Caco-2 (cell line): ENCODE results near the gene PAX5. TPM values are rescaled to one million over a fixed set of nuclear protein-coding genes. Genes with fewer than 3 reads are reported as not detected.

Experiments used
- BruUV-seq: library from RNA; stranded (reverse); fragments of 400-500 nt; replicated peaks from 2 replicates; lab custom pipeline; 2021; lab: Mats Ljungman, UMichigan
- CTCF ChIA-PET: fragments of 300-600 bp; sonication (Branson Sonifier 250); formaldehyde crosslinking; loops from one replicate; lab custom pipeline; 2022; ENCODE audit warnings: antibody characterized with exemption; lab: Charles Lee
- POLR2A ChIA-PET: fragments of 300-600 bp; sonication (Branson Sonifier 250); formaldehyde crosslinking; loops from one replicate; lab custom pipeline; 2022; ENCODE audit warnings: antibody characterized with exemption; lab: Charles Lee
- DNase-seq, 2 experiments: peaks; one replicate each; pipeline versions ENCODE4 v3.0.0 to v3.0.0-alpha.2; 2020 to 2022
- H3K27me3 ChIP-seq: replicated peaks from 2 replicates; pipeline ENCODE4 v1.6.0; 2011; ENCODE audit warnings: low read length; ENCODE audit not compliant: control insufficient read depth, insufficient read depth
- H3K36me3 ChIP-seq: 2 replicates; pipeline ENCODE4 v1.5.1; 2011; ENCODE audit warnings: low read length; ENCODE audit not compliant: control insufficient read depth, insufficient read depth
- H3K4me1 ChIP-seq: fragments of 250-450 bp; sonication (Bioruptor Pico); 2 replicates; pipeline ENCODE4 v1.5.1; 2020; ENCODE audit warnings: mild to moderate bottlenecking
- H3K4me3 ChIP-seq: 2 replicates; pipeline ENCODE4 v1.5.1; 2011; ENCODE audit warnings: low read depth, mild to moderate bottlenecking, control low read depth, low read length
- H3K9me3 ChIP-seq: fragments of 250-450 bp; sonication (Bioruptor Pico); 2 replicates; pipeline ENCODE4 v1.5.1; 2020; ENCODE audit warnings: mild to moderate bottlenecking, moderate library complexity
- H3K27ac Mint-ChIP-seq: one replicate; pipeline ENCODE4 v1.8.0; 2022; ENCODE audit warnings: mixed read lengths; ENCODE audit not compliant: unreplicated experiment
- H3K27me3 Mint-ChIP-seq: one replicate; pipeline ENCODE4 v1.8.0; 2022; ENCODE audit warnings: mixed read lengths; ENCODE audit not compliant: insufficient read depth, unreplicated experiment
- H3K36me3 Mint-ChIP-seq: one replicate; pipeline ENCODE4 v1.8.0; 2022; ENCODE audit warnings: mild to moderate bottlenecking, mixed read lengths; ENCODE audit not compliant: insufficient read depth, unreplicated experiment
- H3K4me1 Mint-ChIP-seq: one replicate; pipeline ENCODE4 v1.8.0; 2022; ENCODE audit warnings: low read depth, mixed read lengths; ENCODE audit not compliant: unreplicated experiment
- H3K4me3 Mint-ChIP-seq: one replicate; pipeline ENCODE4 v1.8.0; 2022; ENCODE audit warnings: mild to moderate bottlenecking, moderate library complexity, mixed read lengths; ENCODE audit not compliant: unreplicated experiment
- H3K9me3 Mint-ChIP-seq: one replicate; pipeline ENCODE4 v1.8.0; 2022; ENCODE audit warnings: mixed read lengths; ENCODE audit not compliant: unreplicated experiment
- intact Hi-C: fragments of 100-400 bp; cut with micrococcal nuclease; formaldehyde crosslinking; loops from one replicate; pipeline ENCODE4 v1.10.0; 2022; ENCODE audit not compliant: unreplicated experiment
- total RNA-seq: library from RNA; stranded (reverse); gene quantifications from 2 replicates; pipeline ENCODE4 v1.2.3, GENCODE V29; 2022
- TF ChIP-seq, protein P1 (sequence below), 2 experiments: fragments of 200-600 bp in 1 of 2; IDR thresholded peaks; 1 replicate in 1 of 2; 2 replicates in 1 of 2; pipeline versions ENCODE4 v1.5.1 to v1.8.0; 2011 to 2022; ENCODE audit warnings: antibody characterized with exemption in 1 of 2, control low read depth in 1 of 2, inconsistent platforms in 1 of 2, low read depth in 1 of 2, low read length in 1 of 2, mild to moderate bottlenecking in 1 of 2, moderate library complexity in 1 of 2; ENCODE audit not compliant: insufficient read depth in 1 of 2, severe bottlenecking in 1 of 2, unreplicated experiment in 1 of 2

Gene PAX5
- total RNA-seq, 1 experiment from 2014 or later = not detected

DNA sequence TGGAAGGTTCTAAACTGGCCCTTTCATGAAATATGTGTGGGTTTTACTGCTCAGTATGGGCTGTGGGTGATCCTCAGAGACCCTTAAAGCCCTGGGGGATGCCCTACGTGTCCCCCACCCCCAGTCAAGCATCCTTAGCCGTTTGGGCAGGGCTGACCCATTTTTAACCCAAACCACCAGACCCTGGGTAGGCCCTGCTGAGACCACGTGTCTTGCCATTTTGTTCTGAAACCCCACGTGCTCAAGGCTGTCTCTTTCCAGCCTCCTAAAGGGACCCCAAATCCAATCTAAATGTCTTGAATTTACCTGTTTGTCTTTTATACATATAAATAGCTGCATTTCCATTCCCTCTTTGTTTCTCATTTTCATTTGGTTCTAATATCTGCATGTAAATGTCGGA is 94.9 kb downstream of the PAX5 start:
- Mint-ChIP-seq H3K9me3 (no peaks in the 10 kb centered on the region), H3K4me3 (no peak overlapping the region), H3K36me3 (no peaks in the 10 kb centered on the region), H3K27me3 (peaks cover 2% of the 10 kb centered on the region), H3K27ac (no peak overlapping the region), H3K4me1 (peaks cover 8% of the 10 kb centered on the region)
- intact Hi-C loops = no loop called here
- no peak for DNase-seq
- ChIA-PET CTCF (no interaction called here), POLR2A (no interaction called here)
- no peak overlapping the region for H3K4me3 ChIP-seq
- TF ChIP-seq, protein P1, sequence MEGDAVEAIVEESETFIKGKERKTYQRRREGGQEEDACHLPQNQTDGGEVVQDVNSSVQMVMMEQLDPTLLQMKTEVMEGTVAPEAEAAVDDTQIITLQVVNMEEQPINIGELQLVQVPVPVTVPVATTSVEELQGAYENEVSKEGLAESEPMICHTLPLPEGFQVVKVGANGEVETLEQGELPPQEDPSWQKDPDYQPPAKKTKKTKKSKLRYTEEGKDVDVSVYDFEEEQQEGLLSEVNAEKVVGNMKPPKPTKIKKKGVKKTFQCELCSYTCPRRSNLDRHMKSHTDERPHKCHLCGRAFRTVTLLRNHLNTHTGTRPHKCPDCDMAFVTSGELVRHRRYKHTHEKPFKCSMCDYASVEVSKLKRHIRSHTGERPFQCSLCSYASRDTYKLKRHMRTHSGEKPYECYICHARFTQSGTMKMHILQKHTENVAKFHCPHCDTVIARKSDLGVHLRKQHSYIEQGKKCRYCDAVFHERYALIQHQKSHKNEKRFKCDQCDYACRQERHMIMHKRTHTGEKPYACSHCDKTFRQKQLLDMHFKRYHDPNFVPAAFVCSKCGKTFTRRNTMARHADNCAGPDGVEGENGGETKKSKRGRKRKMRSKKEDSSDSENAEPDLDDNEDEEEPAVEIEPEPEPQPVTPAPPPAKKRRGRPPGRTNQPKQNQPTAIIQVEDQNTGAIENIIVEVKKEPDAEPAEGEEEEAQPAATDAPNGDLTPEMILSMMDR (IDR thresholded peaks at IDR 0.05; ENCODE audit: insufficient read depth in 1 of 2, low read depth in 1 of 2, low read length in 1 of 2, severe bottlenecking in 1 of 2, unreplicated experiment in 1 of 2) = no peak
- peaks cover 8% of the 10 kb centered on the region for H3K4me1 ChIP-seq
- H3K9me3 ChIP-seq = no peaks in the 10 kb centered on the region
- no peaks in the 10 kb centered on the region for H3K36me3 ChIP-seq
- no TSS peak for BruUV-seq
- H3K27me3 ChIP-seq = no peaks in the 10 kb centered on the region

DNA sequence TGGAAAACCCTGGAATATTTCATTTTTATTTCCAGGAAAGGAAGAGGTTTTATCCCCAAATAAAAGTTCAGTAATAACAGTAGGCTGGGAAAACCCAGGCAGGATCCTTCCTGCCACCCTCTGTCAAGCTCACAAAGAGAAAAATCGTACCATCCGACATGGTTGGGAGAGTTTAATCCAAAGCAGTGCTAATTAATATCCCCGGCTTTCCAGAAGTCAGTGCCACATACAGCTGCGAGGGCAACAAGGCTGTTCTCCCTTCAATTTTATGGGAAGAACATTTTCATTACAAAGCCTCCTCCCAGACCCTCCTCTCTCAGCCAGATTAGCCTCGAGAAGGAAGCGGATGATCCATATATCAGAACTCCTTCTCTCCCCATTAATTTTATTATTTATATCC is 95.5 kb downstream of the PAX5 start:
- BruUV-seq = no TSS peak
- CTCF ChIA-PET = no interaction called here
- TF ChIP-seq, protein P1 (IDR thresholded peaks at IDR 0.05; ENCODE audit: insufficient read depth in 1 of 2, low read depth in 1 of 2, low read length in 1 of 2, severe bottlenecking in 1 of 2, unreplicated experiment in 1 of 2) = no peak

DNA sequence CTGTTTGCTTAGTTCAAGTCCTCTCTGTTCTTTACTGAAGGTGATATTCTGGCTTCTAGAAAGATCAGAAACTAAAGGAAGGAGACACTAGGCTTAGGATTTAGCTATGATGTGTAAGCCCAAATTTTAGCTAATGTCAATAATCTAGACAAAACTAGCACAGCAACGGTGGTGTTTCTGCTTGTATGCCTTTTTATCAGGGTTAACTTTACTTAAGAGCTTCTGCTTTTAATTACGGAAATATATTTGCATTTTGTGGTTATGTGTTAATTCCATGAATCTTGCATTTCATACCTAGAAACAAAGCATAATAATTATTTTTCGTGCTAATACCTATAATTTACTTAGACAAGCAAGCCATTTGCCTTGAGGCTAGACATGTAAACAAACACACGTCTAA is 96.1 kb downstream of the PAX5 start:
- intact Hi-C loops = no loop called here
- TF ChIP-seq, protein P1 (IDR thresholded peaks at IDR 0.05; ENCODE audit: insufficient read depth in 1 of 2, low read depth in 1 of 2, low read length in 1 of 2, severe bottlenecking in 1 of 2, unreplicated experiment in 1 of 2) = no peak
- Mint-ChIP-seq H3K36me3 (no peaks in the 10 kb centered on the region), H3K4me1 (peaks cover 8% of the 10 kb centered on the region), H3K4me3 (no peak overlapping the region), H3K27me3 (peaks cover 2% of the 10 kb centered on the region), H3K9me3 (no peaks in the 10 kb centered on the region), H3K27ac (no peak overlapping the region)
- ChIA-PET CTCF (no interaction called here), POLR2A (no interaction called here)
- Histone ChIP-seq H3K36me3 (no peaks in the 10 kb centered on the region), H3K27me3 (no peaks in the 10 kb centered on the region), H3K4me1 (peaks cover 8% of the 10 kb centered on the region), H3K4me3 (no peak overlapping the region), H3K9me3 (no peaks in the 10 kb centered on the region)
- no TSS peak for BruUV-seq
- no peak for DNase-seq

More for the DNA sequence above, 95.5 kb downstream of the PAX5 start:
- Mint-ChIP-seq H3K27ac (no peak overlapping the region), H3K9me3 (no peaks in the 10 kb centered on the region), H3K27me3 (peaks cover 2% of the 10 kb centered on the region), H3K4me3 (no peak overlapping the region), H3K36me3 (no peaks in the 10 kb centered on the region), H3K4me1 (peaks cover 8% of the 10 kb centered on the region)
- Histone ChIP-seq H3K36me3 (no peaks in the 10 kb centered on the region), H3K27me3 (no peaks in the 10 kb centered on the region), H3K4me3 (no peak overlapping the region), H3K4me1 (peaks cover 8% of the 10 kb centered on the region), H3K9me3 (no peaks in the 10 kb centered on the region)
- no peak for DNase-seq
- intact Hi-C loops = no loop called here
- POLR2A ChIA-PET = no interaction called here
